ENCODE measurements around the gene PRKCSH.

PRKCSH gene

GRCh38 chr19:11478167-11479089 lies 43.0 kb downstream of the PRKCSH start:
- no peak for DNase-seq (ENCODE audit: low read depth)

GRCh38 chr19:11479090-11479897 lies 43.9 kb downstream of the PRKCSH start:
- no peak for DNase-seq (ENCODE audit: low read depth)

DNA sequence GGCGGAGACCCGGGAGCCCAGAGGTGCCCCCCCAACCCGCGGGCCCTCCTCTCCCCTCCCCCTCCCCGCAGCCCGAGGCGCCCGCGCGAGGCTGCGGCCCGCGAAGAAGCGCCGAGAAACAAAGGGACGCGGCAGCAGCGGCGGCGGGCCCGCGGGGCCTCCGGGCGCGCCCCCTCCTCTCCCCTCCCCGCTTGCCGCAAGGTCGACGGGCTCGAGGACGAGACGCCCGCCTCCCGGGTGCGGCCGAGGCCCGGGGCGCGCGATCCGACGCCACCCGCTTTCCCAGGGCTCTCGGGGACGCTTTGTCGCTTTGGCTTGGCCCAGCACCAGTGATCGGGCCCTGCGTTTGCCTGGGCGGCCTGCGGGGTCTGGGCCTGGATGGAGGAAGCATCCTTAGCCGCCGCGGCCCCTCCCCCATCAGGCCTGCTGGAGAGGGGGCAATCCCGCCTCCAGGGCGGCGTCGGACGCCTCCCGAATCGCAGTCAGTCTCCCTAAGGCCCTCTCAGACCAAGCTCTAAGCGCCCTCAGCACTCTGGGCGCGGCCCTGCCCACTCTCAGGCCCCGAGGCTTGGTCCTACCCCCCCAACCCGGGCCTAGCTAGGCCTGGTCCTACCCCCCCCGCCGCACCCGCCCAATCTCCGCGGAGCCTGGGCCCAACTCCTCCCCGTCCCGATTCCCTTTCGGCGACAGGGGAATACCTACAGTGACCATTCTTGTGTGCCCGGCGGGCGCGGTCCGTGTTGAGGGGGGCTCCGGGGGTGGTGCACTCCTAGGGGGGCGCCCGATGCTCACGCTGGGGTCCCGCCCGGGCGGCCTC lies 44.7 kb downstream of the PRKCSH start:
- DNase-seq (ENCODE audit: low read depth) = no peak

DNA sequence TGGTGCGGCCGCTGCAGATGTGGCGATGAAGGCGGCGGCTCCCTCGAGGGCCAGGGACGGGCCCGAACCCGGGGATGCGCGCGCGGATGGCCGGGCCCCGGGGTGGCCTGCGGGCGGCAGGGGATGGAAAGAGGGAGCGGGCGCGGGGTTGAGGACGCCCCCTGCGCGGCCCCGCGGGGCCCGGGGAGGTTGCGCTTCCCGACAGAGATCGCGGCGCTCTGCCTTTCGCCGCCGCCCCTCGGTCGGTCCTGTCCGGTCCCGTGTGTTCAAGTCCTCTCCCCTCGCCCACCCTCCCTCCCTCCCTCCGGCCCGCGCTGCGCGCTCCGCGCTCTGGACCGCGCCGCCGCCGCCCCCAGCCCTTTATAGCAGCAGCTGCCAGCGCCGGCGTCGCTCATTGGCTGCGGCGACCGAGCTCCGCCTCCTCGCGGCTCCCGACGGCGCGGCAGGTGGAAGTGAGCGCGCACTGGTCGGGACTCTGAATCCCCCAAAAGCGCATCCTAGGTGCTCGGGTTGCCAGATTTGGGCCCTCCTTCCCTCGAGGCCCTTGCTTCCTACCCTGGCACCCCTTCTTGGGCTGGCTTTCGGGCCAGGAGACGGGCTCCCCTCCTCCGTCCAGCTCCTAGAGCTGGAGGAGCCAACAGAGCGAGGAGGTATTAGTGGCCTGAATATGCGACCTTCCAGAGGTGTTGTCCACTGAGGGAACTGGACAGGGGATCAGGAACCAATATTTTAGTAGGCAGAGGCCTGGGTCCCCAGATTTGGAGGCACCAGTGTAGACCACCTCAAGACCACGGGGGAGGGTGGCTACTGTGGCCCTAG lies 45.5 kb downstream of the PRKCSH start, which contains the start of gene ELAVL3:
ELAVL3 (minus strand) TSS at position 332 of the 819 bp plus-strand sequence. CDS start 438 bp downstream, outside the sequence.
- DNase-seq (ENCODE audit: low read depth) = no peak

DNA sequence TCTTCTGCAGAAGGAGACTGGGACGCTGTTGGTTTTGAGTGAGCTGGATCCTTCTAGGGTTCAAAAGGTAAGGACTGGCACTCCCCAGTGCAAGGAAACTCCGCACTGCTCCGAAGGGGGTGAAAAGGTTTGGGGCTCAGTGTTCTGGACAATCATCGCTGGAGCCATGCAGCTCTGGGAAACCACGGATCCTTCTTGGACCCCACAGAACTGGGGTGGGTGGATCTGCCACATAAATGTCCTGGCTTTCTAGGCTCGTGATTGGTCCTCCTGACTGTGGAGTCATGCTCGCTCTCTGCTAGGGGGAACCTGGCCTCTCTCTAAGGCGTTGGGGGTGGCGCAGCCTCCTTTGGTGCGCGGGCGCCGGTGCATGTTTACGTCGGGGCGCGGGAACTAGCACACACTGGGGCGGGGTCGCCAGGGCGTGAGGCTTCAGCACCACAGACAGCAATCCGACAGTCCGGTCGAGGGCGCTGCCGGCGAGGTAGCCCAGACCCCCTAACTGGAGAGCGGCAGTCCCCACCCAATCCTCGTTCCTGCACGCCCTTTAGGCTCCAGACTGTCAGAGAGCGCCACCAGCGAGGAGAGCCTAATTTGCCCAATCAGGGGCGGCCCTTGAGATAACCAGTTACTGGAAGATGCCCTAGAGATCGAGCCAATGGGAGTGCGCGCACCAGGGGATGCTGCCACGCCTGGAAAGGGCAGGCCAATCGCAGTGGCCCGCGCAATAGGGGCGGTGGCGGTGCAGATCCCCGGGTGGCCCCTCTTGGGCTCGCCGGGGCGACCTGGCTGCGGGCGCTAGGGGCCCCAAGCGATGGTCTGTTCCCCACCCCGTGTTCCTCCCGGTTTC lies 46.3 kb downstream of the PRKCSH start:
- peak; percentile 64 for DNase-seq (ENCODE audit: low read depth)

DNA sequence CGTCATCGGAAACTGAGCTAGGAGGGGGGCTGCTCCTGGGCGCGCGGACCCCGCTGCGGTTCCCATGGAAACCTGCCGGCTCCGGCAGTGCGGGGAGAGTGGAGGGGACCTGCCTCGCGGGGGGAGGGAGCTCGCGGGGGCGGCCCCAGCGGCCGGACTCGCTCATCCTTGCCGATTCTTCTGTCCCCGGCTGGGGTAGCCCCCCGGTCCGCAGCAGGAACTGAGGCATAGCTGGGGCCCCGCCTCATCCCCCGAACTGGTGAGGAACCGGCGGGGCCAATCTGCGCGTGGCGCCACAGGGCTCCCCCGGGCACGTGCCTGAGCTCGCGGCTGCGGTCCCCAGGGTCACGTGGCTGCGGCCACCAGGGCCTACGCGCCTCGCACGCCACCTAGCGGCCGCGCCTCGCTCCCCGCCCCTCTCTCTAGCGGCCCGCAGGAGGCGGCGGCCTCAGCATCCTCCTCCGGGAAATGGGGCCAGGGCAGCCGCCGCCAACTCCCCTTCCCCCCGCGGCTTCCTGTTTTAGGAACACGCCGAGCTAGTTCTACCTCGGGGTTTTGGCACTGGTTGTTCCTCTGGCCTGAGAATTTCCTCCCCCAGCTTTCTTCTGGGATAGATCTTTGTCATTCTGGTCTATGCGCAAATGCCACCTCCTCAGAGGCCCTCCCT lies 47.1 kb downstream of the PRKCSH start:
- DNase-seq (ENCODE audit: low read depth) = peak; percentile 32

DNA sequence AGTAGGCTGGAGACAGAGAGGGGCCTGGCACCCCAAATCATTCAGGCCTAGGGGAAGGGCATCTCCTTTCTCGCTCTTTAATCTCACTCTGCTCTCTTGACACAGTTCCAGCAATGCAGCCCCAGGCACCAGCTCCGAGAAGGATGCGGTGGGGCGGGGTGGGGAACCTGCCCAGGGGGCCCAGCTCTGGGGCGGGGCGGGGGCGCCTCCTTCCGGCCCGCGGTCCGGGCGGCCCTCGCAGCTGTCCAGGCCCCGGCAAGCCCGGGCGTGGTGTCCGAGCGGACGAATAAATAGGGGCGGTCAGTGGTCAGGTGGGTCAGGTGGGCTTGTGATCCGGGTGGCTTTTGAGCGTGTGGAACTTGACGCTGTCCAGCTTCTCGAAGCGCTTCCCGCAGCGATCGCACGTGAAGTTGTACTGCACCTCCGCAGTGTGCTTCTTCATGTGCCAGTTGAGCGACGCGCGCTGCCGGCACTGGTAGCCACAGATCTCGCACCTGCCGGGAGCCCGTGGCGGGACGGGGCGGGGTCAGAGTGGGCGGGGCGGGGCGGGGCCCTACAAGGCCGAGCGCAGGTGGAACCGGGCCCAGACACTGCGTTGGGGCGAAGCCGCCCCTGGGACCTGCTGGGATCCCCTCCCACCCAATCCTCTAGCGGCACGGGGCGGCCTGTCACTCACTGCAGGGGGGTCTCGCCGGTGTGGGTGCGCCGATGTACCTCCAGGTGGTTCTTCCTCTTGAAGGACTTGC lies 48.1 kb downstream of the PRKCSH start:
- DNase-seq (ENCODE audit: low read depth) = no peak

- no peak for DNase-seq (ENCODE audit: low read depth)
Observed at GRCh38 chr19:11485245-11485837, 49.9 kb downstream of the PRKCSH start.

DNA sequence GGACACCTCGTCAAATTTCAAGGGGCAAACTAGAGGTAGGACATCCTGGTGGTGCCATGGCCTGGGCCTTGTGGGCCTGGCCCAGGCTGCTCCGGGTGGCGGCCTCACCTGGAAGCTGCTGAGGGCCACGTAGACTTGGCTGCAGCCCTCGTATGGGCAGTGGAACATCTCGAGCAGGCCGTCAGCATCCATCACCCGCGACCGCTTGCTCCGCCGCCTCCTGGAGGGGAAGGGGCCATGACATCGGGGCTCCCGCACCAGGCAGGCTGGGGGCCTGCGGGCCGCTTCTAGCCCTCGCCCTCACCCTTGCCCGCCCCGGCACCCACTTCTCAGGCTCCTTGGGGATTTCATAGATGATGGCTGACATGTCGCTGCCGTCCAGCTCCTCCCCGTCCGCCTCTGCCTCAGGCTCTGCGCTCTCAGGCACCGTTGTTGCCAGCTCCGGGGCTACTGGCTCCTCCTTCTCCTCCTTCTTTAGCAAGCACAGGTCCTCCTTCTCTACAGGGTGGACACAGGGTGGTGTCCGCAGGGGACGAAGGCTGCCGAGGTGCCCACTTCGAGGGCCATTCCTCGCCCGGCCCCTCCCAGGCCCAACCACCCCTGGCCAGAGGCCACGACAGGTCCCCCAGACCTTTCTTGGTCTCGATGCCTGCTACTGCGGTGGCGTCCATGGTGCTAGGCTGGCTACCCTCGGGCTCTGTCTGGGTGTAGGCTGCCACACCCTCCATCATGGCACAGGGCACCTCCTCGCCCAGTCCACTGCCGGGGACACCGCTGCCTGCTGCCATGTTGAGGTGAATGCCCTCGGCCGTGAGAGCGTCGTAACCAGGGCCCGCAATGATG lies 51.4 kb downstream of the PRKCSH start:
- no peak for DNase-seq (ENCODE audit: low read depth)

DNA sequence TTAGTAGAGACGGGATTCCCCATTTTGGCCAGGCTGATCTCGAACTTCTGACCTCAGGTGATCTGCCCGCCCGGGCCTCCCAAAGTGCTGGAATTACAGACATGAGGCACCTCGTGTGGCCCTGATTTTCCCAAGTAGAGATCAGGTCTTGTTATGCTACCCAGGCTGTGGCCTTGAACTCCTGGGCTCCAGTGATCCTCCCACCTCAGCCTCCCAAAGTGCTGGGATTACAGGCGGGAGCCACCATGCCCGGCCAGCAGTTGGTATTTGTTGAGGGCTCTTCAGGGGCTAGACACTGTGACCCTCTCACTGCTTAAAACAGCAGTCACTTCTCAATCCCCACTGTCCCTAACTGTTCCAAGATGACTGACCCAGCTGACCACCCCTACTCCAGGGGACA lies 53.9 kb downstream of the PRKCSH start:
- no peak for DNase-seq (ENCODE audit: low read depth)

- DNase-seq (ENCODE audit: low read depth) = no peak
Observed at GRCh38 chr19:11494634-11495285, 59.3 kb downstream of the PRKCSH start.

GRCh38 chr19:11495481-11495880 lies 60.0 kb downstream of the PRKCSH start:
- DNase-seq (ENCODE audit: low read depth) = no peak

DNA sequence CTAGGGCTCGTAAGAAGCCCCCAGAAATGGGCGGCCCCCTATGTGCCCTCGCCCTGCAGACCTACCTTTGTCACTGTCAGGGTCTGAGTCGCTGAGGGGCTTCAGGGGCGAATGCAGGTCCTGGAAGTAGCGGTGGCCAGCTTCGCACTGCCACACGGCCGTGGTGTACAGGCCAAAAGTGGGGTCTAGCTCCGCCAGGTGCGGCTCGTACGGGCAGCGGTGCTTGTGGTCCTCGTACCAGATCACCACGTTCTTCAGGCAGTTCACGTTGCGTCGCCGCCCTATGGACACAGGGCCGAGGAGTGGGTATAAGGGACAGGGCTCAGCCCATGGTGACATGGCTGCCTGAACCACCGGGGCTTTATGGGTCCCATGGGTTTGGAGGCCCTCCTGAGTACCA lies 60.5 kb downstream of the PRKCSH start:
- no peak for DNase-seq (ENCODE audit: low read depth)

GRCh38 chr19:11496391-11497163 lies 61.1 kb downstream of the PRKCSH start:
- peak; percentile 74 for DNase-seq (ENCODE audit: low read depth)

DNA sequence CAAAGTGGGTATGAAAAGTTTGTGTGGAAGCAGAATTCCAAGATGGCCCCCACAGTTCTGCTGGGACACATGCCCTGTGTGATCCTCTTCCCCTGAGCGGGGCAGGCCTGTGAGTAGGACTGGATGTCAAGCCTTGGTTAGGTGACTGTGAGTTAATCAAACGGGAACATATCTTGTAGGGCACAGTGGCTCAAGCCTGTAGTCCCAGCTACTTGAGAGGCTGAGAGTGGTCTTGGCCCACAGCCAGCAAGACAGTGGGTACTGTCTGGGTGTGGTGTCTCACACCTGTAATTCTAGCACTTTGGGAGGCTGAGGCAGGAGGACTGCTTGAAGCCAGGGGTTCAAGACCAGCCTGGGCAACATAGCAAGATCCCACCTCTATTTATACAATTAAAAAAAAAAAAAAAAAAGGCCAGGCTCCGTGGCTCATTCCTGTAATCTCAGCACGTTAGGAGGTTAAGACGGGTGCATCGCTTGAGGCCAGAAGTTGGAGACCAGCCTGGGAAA lies 63.8 kb downstream of the PRKCSH start:
- DNase-seq (ENCODE audit: low read depth) = no peak

GRCh38 chr19:11499890-11500420 lies 64.5 kb downstream of the PRKCSH start:
- no peak for DNase-seq (ENCODE audit: low read depth)

Data from stromal cell of bone marrow (primary cell).